GM18867 (cell line): Measurements from ENCODE around the gene VRK2.

ENCODE experiments used
- ATAC-seq: cut with Tn5 transposase; IDR thresholded peaks from one replicate; pipeline ENCODE4 v1.9.1; 2021; ENCODE audit warnings: mild to moderate bottlenecking, moderate library complexity; ENCODE audit not compliant: unreplicated experiment

VRK2 gene

GRCh38 chr2:58046585-58047372 is at the start of gene VRK2:
Gene VRK2, plus strand, starts transcription at chr2:58046806. Its CDS starts 2,026 bp downstream, at chr2:58048832.
- peak; percentile 89 for ATAC-seq

GRCh38 chr2:58006256-58006951 is 40.2 kb upstream of the VRK2 start:
- peak; percentile 95 for ATAC-seq

- ATAC-seq, result peak; percentile 56
These were observed 39.7 kb upstream of the VRK2 start for GRCh38 chr2:58006952-58007284.

- ATAC-seq, result no peak
These were observed 36.0 kb upstream of the VRK2 start for GRCh38 chr2:58010599-58010998.

GRCh38 chr2:58019229-58019628 is 27.4 kb upstream of the VRK2 start:
- peak; percentile 67 for ATAC-seq

GRCh38 chr2:58025150-58025933 is 21.3 kb upstream of the VRK2 start:
- no peak for ATAC-seq

- no peak for ATAC-seq
These were observed 19.6 kb upstream of the VRK2 start for GRCh38 chr2:58027029-58027428.

GRCh38 chr2:58030771-58031170 is 15.8 kb upstream of the VRK2 start:
- no peak for ATAC-seq

GRCh38 chr2:58032016-58032763 is 14.4 kb upstream of the VRK2 start:
- peak; percentile 79 for ATAC-seq

GRCh38 chr2:58032764-58033080 is 13.9 kb upstream of the VRK2 start:
- no peak for ATAC-seq

GRCh38 chr2:58033530-58033929 is 13.1 kb upstream of the VRK2 start:
- ATAC-seq, result no peak

GRCh38 chr2:58035352-58035751 is 11.3 kb upstream of the VRK2 start:
- ATAC-seq, result peak; percentile 71

GRCh38 chr2:58039170-58039611 is 7.4 kb upstream of the VRK2 start:
- peak; percentile 84 for ATAC-seq

- no peak for ATAC-seq
These were observed 4.1 kb upstream of the VRK2 start for GRCh38 chr2:58042486-58042970.

- no peak for ATAC-seq
These were observed 2.5 kb upstream of the VRK2 start for GRCh38 chr2:58044145-58044544.

- no peak for ATAC-seq
These were observed 849 bp upstream of the VRK2 start for GRCh38 chr2:58045580-58046334.

- no peak for ATAC-seq
These were observed 346 bp upstream of the VRK2 start for GRCh38 chr2:58046335-58046584.

GRCh38 chr2:58047373-58047935 is 848 bp downstream of the VRK2 start:
- ATAC-seq, result peak; percentile 33

GRCh38 chr2:58047961-58048360 is 1.4 kb downstream of the VRK2 start:
- ATAC-seq, result no peak

GRCh38 chr2:58051445-58051844 is 4.8 kb downstream of the VRK2 start:
- ATAC-seq, result no peak
